NCI-H2081 (cell line): ENCODE results near the gene CRYBA1.
"Not testable (repeated sequence)": the region's sequence is repeated elsewhere in the genome, so short reads cannot be mapped to it uniquely, and the experiment has no call there.

Source experiments
- DNase-seq, 2 experiments: peaks; one replicate each; lab custom pipeline; 2025; lab: John Stamatoyannopoulos, UW

CRYBA1 gene

GRCh38 chr17:29238133-29238850, 8.4 kb upstream of the CRYBA1 start:
- DNase-seq: no peak

DNA sequence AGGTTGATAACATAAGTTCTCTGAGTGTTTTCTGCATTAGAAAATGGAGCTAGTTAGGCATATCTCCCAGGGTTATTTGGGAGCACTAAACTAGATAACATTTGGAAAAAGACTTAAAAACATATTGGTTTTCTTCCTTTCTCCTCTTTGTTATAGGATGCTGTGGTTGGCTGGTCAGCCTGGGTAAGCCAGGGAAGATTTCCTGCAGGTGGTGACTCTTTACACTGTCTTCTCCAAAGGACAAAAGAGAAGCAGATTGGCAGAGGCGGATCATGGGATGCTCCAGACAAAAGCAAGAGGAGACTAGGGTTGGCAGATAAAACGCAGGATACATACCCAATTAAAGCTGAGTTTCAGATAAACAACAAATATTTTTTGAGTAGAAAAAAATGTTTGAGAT, 6.2 kb upstream of the CRYBA1 start:
- DNase-seq: no peak

DNA sequence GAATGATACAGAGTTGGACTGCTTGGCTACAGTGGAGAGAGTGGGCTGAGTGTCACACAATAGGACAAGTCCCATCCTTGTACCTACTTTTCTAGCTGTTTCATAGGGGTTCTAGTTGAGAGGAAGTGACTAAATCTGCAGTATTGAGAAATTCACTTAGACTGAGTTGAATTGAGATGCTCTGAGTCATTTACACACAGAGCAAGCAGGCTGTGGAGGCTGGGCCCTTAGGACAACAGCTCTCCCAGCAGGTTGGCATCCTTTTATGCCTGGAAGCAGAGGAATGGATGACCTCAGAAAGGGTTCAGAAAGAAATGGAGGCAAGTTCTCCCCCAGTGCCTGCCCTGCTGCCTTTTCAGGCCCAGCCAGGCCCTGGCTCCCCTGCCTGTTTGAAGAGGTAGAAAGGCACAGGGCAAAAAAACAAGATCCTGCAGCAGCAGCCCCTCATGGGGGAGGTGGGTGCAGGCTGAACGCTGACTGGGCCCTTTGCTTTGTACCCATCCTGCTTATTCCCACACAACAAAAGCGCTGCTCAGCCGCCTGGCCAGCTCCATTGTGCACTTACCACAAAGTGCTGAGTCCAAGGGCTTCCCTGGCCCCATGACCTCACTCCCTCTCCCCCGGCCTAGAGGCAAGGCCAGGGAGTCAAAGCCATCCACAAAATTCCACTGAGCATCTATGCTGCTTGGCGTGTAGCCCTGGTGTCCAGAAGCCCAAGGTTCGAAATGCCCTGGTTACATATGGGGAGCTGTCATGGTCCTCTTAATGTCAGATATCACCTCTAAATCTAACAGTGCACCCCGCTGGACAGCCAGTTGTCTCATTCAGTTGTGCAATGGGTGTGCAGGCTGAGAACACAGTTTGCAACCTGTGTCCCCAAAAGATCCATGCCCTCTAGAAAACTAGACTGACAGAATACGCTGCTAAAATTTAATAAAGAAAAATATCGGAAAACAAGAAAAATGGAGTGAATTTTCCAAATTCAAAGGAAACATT, 5.4 kb upstream of the CRYBA1 start:
- no peak for DNase-seq

DNA sequence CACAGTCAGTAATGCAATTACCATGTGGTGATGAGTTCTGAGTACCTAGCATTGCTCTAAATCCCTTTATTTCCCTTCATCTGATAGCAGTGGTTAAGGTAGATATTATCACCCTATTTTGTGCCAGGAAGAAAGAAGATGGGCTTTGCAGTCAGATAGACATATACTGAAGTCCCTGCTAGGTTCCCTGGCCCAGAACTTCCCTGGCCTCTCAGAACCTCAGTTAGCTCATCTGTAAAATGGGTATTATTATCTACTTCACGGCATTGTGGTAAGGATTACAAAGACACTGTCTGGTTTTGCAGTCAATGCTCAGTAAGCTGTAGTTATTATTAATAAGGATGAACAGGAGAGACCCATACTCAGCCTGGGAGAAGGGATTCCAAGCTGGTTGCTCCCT, 4.6 kb upstream of the CRYBA1 start:
- no peak for DNase-seq

GRCh38 chr17:29242790-29243189, 3.9 kb upstream of the CRYBA1 start:
- no peak for DNase-seq

GRCh38 chr17:29243792-29244191, 2.9 kb upstream of the CRYBA1 start:
- no peak for DNase-seq

DNA sequence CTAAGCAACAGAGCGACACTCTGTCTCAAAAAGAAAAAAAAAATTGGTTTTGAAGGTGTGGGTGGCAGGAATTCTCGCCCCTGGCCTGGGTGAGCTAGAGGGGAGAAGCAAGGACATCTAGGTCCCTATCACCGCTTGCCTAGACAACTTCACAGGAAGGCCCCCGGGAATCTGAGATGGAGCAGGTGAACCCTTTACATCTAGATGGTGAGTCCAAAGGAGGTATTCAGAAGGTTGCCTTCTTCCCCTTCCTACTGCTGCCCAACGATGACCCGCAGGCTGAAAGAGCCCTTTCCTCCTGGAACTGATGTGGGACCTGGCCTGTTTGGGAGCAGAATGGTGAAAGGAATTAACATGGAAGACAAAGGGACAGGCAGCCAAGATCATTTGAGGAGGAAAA, 1.3 kb upstream of the CRYBA1 start:
- DNase-seq: no peak

DNA sequence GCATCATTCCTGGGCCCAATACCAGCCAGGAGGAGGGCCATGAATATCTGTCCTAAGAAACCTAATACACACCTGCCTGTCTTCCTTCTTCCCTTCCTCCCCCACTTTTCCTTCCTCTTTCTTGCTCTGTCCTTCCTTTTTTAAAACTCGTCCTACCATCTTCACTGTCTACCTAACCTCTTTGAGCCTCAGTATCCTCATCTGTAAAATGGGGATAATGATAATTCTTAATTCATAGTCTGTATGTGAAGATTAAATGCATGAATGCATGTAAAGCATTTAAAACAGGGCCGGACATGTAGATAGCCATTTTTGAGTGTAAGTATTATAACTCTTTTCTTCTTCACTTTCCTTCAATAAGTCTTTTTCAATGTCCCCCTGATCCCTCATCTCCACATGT, 560 bp downstream of the CRYBA1 start:
- no peak for DNase-seq

DNA sequence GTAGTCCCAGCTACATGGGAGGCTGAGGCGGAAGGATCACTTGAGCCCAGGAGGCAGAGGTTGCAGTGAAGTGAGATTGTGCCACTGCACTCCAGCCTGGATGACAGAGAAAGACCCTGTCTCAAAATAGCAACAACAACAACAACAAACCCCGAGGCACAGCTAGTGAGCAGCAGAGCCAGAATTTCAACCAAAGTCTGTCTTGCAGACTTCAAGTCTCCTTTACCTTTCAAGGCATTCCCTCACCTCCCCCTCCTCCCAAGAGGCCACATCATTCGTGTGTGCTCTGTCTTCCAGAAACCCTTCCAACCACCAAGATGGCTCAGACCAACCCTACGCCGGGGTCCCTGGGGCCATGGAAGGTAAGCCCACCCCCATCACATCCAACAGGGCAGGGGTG, 2.2 kb downstream of the CRYBA1 start:
- DNase-seq: no peak

DNA sequence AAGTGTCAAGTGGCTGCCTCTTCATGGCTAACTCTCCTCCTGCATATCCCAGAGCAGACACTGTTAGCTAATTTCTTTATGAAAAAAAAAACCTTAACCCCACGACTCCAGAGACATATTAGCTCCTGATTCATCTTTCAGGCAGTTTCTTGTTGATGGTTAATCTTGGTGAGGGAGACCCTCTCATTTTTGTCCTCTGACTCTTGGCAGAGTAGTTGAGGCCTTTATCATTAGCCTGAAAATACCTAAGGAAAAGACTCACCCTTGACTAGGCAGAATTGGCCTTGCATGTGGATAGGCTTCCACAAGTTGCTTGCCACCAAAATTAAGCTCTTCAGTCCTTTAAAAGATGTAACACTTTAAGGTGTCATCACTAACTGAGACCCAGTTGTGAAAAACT, 4.0 kb downstream of the CRYBA1 start:
- no peak for DNase-seq

DNA sequence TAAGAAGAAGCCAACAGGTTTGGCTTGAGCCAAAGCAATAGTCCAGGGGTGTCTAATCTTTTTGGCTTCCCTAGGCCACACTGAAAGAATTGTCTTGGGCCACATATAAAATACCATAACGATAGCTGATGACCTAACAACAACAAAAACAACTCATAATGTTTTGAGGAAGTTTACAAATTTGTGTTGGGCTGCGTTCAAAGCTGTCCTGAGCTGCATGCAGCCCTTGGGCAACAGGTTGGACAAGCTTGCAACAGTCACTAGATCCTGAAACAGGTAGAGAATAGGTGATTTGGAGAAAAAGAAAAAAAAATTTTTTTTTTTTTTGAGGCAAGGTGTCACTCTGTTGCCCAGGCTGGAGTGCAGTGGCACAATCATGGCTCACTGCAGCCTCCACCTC, 4.5 kb downstream of the CRYBA1 start:
- DNase-seq: no peak

GRCh38 chr17:29252101-29252791, 5.6 kb downstream of the CRYBA1 start:
- DNase-seq: no peak

DNA sequence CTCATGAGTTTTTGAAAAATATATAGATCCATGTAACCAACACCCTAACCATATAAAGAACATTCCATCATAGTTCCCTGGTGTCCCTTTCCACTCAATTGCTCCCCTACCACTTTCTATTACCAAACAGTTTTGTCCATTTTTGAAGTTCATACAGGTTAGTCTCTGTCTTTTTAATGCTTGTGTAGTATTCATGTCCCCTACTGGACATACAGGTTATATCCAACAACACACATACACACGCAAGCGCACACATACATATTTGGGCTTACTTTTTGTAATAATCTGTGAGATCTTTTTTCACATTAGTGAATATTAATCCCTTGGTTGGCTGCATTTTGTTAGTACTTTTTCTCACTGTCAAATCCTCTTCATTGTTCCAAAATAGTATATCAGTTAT, 6.4 kb downstream of the CRYBA1 start:
- DNase-seq: no peak

DNA sequence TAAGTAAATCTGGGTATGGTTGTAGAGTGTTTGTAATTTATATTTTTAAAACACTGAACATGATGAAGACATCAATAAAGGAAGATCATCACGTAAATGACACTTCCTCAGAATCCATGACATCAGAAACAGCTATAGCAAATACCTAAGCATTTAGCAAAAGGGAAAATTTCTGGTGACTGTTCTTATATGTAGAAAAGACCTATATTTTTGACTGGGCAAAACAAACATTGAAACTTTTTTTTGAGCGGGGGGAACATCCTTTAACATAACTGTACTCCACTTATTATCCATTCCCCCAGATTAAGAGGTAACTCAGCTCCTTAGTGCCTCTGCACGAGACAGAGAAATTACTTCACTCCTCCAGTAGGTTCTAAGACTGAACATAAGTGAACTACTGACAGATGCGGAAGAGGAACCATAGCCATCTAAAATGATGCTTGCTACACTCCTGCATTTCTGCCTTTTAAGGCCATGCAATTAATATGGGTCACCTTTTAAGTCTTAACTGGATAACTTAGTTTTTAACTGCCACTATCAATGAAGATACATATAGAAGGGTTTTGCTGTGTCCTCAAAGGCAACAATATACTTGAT, 9.4 kb downstream of the CRYBA1 start:
- DNase-seq: no peak

GRCh38 chr17:29256735-29257466, 10.2 kb downstream of the CRYBA1 start:
- DNase-seq: no peak

GRCh38 chr17:29257756-29258155, 11.1 kb downstream of the CRYBA1 start:
- DNase-seq: no peak

GRCh38 chr17:29263916-29264315, 17.3 kb downstream of the CRYBA1 start:
- DNase-seq: no peak

DNA sequence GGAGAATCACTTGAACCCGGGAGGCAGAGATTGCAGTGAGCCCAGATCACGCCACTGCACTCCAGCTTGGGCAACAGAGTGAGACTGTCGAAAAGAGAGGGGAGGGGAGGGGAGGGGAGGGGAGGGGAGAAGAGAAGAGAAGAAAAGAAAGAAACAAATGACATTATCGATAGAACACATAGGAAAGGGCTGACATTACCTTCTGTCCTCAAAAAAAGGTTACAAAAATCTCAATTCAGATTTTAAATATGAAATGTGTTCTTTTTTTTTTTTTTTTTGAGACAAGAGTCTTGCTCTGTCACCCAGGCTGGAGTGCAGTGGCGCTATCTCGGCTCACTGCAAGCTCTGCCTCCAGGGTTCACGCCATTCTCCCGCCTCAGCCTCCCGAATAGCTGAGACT, 25.3 kb downstream of the CRYBA1 start:
- not testable (repeated sequence) for DNase-seq

- no peak for DNase-seq
These were observed 27.3 kb downstream of the CRYBA1 start for GRCh38 chr17:29273924-29274323.

- no peak for DNase-seq
These were observed 32.0 kb downstream of the CRYBA1 start for GRCh38 chr17:29278692-29279091.

DNA sequence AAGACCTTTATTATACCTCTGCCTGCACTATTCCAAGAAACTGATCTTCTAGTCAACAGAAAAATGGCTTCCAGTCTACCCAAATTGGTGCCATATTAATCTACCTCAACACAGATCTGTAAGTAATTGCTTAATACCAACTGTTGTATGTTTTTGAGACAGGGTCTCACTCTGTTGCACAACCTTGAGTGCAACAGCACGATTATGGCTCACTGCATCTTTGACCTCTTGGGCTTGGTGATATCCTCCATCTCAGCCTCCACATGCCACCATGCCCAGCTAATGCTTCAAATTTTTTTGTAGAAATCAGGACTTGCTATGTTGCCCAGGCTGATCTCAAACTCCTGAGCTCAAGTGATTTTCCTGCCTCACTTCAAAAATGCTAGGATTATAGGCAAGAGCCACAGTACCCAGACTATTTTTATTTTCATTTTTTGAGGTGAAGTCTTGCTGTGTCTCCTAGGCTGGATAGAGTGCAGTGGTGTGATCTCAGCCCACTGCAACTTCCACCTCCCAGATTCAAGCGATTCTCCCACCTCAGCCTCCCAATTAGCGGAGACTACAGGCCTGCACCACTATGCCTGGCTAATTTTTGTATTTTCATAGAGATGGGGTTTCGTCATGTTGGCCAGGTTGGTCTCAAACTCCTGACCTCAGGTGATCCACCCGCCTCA, 32.9 kb downstream of the CRYBA1 start:
- DNase-seq: no peak
